ENCODE results near the gene TSHZ2. TPM values are rescaled to one million over a fixed set of nuclear protein-coding genes. Genes with fewer than 3 reads are reported as not detected.

Gene TSHZ2
- total and polyA plus RNA-seq, 11 donors: 1.8 to 12.1 (median 3.7) TPM

GRCh38 chr20:53425941-53426340 is 453.8 kb downstream of the TSHZ2 start:
- 62 to 76% (median 71%) methylated on average over 3 of the region's 3 CpGs for WGBS, 4 donors

DNA sequence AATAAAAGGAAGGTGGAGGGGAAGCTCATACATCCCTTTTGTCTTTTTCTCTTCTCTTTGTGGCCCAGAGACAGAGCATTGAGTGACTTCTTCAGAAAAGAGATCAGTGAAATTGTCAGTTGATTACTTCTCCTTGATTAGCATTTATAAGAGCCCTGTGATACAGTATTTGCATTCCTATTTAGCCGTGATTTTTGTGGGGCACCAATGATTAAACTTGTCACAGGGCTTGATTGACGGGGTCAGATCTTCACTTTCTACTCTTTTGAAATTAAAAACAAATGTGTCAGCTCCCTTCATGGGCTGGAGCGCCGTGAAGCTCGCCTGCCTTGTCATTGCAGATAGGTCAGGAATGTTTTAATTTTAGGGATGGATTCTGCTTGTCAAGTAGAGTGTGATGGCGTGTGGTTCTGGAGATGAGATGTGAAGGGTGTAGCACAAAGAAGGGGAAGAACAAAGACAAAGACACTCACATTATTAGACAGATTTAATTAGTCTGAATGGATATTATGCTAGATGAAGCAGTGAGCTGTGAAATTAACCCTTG is 454.7 kb downstream of the TSHZ2 start:
- no peak for TF ChIP-seq POLR2A (IDR thresholded peaks at IDR 0.05)
- TF ChIP-seq CTCF (IDR thresholded peaks at IDR 0.05): no peak

More at GRCh38 chr20:53425941-53426340, 453.8 kb downstream of the TSHZ2 start:
- ATAC-seq (no peak), DNase-seq (no peak)
- Histone ChIP-seq H3K27me3 (no peaks in the 10 kb centered on the region), H3K4me3 (no peak overlapping the region), H3K36me3 (no peaks in the 10 kb centered on the region), H3K9me3 (no peaks in the 10 kb centered on the region), H3K4me1 (no peaks in the 10 kb centered on the region), H3K27ac (peak overlapping the region in 1 of 12 donors; percentile 33)
- TF ChIP-seq POLR2A (IDR thresholded peaks at IDR 0.05): no peak
- intact Hi-C loops (cut with DNase I): no loop called here

DNA sequence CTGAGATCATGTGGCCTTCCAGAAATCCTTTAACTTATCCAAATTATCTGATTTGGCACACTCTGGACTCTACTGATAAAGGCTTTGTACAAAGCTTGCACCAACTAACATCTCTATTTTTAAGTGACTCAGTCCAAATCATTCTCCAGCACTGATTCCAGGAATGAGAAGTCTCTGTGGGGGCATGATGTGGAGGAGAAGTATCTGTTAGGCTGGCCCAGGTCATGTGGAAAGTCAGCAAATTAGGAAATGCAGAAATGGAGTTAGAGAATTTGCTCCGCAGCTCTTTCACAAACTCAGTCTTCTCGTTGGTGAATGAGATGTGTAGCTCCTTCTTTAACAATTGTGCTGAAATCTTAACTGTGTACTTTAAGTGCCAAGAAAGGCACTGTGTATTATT is 455.8 kb downstream of the TSHZ2 start:
- WGBS, 4 donors: 91 to 99% (median 94%) methylated on average over 2 of the region's 2 CpGs
- Histone ChIP-seq H3K9me3 (peaks cover 0 to 8% (median 0%) of the 10 kb centered on the region in 12 donors), H3K4me3 (no peak overlapping the region), H3K4me1 (no peaks in the 10 kb centered on the region), H3K36me3 (no peaks in the 10 kb centered on the region), H3K27me3 (no peaks in the 10 kb centered on the region), H3K27ac (no peak overlapping the region)
- TF ChIP-seq CTCF (IDR thresholded peaks at IDR 0.05): no peak
- TF ChIP-seq POLR2A (IDR thresholded peaks at IDR 0.05): no peak
- intact Hi-C loops (cut with DNase I): no loop called here
- ATAC-seq (no peak), DNase-seq (no peak)

More for the DNA sequence above, 454.7 kb downstream of the TSHZ2 start:
- ATAC-seq: no peak
- Histone ChIP-seq H3K36me3 (no peaks in the 10 kb centered on the region), H3K4me3 (no peak overlapping the region), H3K9me3 (no peaks in the 10 kb centered on the region), H3K4me1 (no peaks in the 10 kb centered on the region), H3K27ac (no peak overlapping the region), H3K27me3 (no peaks in the 10 kb centered on the region)
- DNase-seq: no peak
- WGBS, 4 donors: 84 to 91% (median 86%) methylated on average over 6 of the region's 6 CpGs
- intact Hi-C loops (cut with DNase I): no loop called here

- no peak for ATAC-seq
- 74 to 89% (median 81%) methylated on average over 3 of the region's 3 CpGs for WGBS, 4 donors
- peaks cover 0 to 9% (median 0%) of the 10 kb centered on the region in 12 donors for H3K9me3 ChIP-seq
- no peaks in the 10 kb centered on the region for H3K27me3 ChIP-seq
- no peak overlapping the region for H3K4me3 ChIP-seq
- intact Hi-C loops (cut with DNase I): no loop called here
- H3K36me3 ChIP-seq: no peaks in the 10 kb centered on the region
- no peaks in the 10 kb centered on the region for H3K4me1 ChIP-seq
- no peak overlapping the region for H3K27ac ChIP-seq
- no peak for DNase-seq
- no peak for TF ChIP-seq POLR2A (IDR thresholded peaks at IDR 0.05)
- TF ChIP-seq CTCF (IDR thresholded peaks at IDR 0.05): no peak
Observed at GRCh38 chr20:53428588-53428987, 456.4 kb downstream of the TSHZ2 start.

GRCh38 chr20:53428996-53429395 is 456.8 kb downstream of the TSHZ2 start:
- intact Hi-C loops (cut with DNase I): no loop called here
- DNase-seq (no peak), ATAC-seq (no peak)
- peaks cover 0 to 9% (median 0%) of the 10 kb centered on the region in 12 donors for H3K9me3 ChIP-seq
- no peak overlapping the region for H3K27ac ChIP-seq
- H3K36me3 ChIP-seq: no peaks in the 10 kb centered on the region
- H3K27me3 ChIP-seq: no peaks in the 10 kb centered on the region
- TF ChIP-seq POLR2A (IDR thresholded peaks at IDR 0.05): no peak
- no peak for TF ChIP-seq CTCF (IDR thresholded peaks at IDR 0.05)
- 62 to 75% (median 72%) methylated on average over 3 of the region's 3 CpGs for whole genome bisulfite sequencing, 4 donors
- H3K4me1 ChIP-seq: no peaks in the 10 kb centered on the region
- no peak overlapping the region for H3K4me3 ChIP-seq

All from heart left ventricle (tissue), 16 donors.